Mesendoderm (in vitro differentiated cells): ENCODE measurements around the gene SEC14L1.
"Not testable (repeated sequence)": the region's sequence is repeated elsewhere in the genome, so short reads cannot be mapped to it uniquely, and the experiment has no call there.

Experiments used
- DNase-seq: peaks from one replicate; pipeline ENCODE4 v3.0.0; 2013
- H2AK5ac ChIP-seq: 2 replicates; pipeline ENCODE4 v1.6.1; 2013; ENCODE audit warnings: low read length, inconsistent platforms
- H2BK120ac ChIP-seq: 2 replicates; pipeline ENCODE4 v1.6.1; 2013; ENCODE audit warnings: low read depth, mild to moderate bottlenecking, low read length, moderate library complexity, mixed read lengths
- H2BK15ac ChIP-seq: replicated peaks from 2 replicates; pipeline ENCODE4 v1.6.1; 2013; ENCODE audit warnings: low read depth, mild to moderate bottlenecking, moderate library complexity
- H2BK5ac ChIP-seq: 2 replicates; pipeline ENCODE4 v1.6.1; 2013; ENCODE audit warnings: low read length, inconsistent platforms
- H3K18ac ChIP-seq: 2 replicates; pipeline ENCODE4 v1.6.1; 2013; ENCODE audit warnings: mild to moderate bottlenecking, low read length, mixed read lengths
- H3K23ac ChIP-seq: one replicate; pipeline ENCODE4 v1.6.1; 2013; ENCODE audit warnings: low read length
- H3K27ac ChIP-seq: 2 replicates; pipeline ENCODE4 v1.5.1; 2013; ENCODE audit warnings: low read depth, mild to moderate bottlenecking, inconsistent platforms, low read length, moderate library complexity
- H3K27me3 ChIP-seq: 2 replicates; pipeline ENCODE4 v1.6.1; 2013; ENCODE audit warnings: low read length, control low read depth, mild to moderate bottlenecking, inconsistent platforms; ENCODE audit not compliant: insufficient read depth, poor library complexity
- H3K36me3 ChIP-seq: 2 replicates; pipeline ENCODE4 v1.6.1; 2013; ENCODE audit warnings: low read length, inconsistent platforms; ENCODE audit not compliant: control insufficient read depth, insufficient read depth
- H3K4ac ChIP-seq: one replicate; pipeline ENCODE4 v1.6.1; 2013; ENCODE audit warnings: low read depth, mild to moderate bottlenecking, low read length, moderate library complexity
- H3K4me1 ChIP-seq: 2 replicates; pipeline ENCODE4 v1.6.1; 2013; ENCODE audit warnings: low read depth, low read length, inconsistent platforms; ENCODE audit not compliant: control insufficient read depth
- H3K4me2 ChIP-seq: 2 replicates; pipeline ENCODE4 v1.6.1; 2013; ENCODE audit warnings: low read length
- H3K4me3 ChIP-seq: 2 replicates; pipeline ENCODE4 v1.5.1; 2013; ENCODE audit warnings: mild to moderate bottlenecking, low read length
- H3K56ac ChIP-seq: one replicate; pipeline ENCODE4 v1.6.1; 2013; ENCODE audit warnings: low read length
- H3K79me1 ChIP-seq: 2 replicates; pipeline ENCODE4 v1.6.1; 2013; ENCODE audit warnings: low read length, inconsistent platforms
- H3K79me2 ChIP-seq: 2 replicates; pipeline ENCODE4 v1.6.1; 2013; ENCODE audit warnings: mild to moderate bottlenecking, low read length; ENCODE audit not compliant: control insufficient read depth, insufficient read depth
- H3K9ac ChIP-seq: 2 replicates; pipeline ENCODE4 v1.6.1; 2013; ENCODE audit warnings: low read length, inconsistent platforms
- H4K5ac ChIP-seq: one replicate; pipeline ENCODE4 v1.6.1; 2013; ENCODE audit warnings: low read length
- H4K8ac ChIP-seq: one replicate; pipeline ENCODE4 v1.6.1; 2013; ENCODE audit warnings: low read depth, mild to moderate bottlenecking, control low read depth, low read length, moderate library complexity
- WGBS: extraction: QIAGEN DNeasy Blood & Tissue Kit; methylation state at CpG from one replicate; pipeline ENCODE4 v1.1.7; 2013; ENCODE audit warnings: low lambda C conversion rate, missing lambda C conversion rate; ENCODE audit not compliant: insufficient coverage; ENCODE audit errors: extremely low coverage; 5-methylcytosine and 5-hydroxymethylcytosine counted together

The SEC14L1 gene

DNA sequence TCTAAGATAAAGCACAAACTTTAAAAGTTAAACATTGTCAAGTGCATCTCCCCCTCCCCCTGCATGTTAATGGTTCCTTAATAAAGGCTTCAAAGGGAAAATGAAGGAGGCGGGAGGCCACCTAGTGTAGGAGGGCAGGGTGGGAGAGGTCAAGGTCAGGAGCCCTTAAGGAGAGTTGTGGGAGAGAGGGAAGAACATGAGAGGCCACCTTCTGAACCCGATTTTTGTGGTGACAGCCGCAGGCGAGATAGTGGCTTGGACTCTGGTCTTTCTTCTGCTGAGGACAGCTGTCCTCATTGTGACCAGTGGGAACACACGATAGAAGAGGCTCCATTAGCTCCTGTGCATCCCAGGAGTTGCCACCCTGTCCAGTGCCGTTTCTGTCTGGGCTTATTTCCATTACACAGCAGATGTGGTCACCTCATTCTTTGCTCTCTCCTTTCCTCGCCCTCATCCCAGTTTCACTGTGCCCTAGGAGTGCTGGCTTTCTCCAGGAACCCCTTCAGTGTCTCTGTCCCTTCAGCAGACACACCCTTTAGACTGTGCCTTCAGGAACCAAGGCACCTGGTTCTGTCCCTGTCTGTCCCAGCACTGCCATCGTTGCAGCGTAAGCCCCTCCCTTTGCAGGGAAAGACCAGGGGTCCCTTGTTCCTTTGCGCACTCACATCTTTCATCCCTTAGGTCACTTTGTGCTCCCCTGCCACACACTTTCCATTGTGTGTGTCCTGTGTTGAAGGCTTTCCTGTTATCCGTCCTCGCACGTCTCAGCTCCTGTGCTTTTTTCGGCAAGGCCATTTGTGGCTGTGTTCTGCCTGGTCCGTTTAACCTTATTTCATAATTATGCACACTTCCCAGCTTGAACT is 7.5 kb downstream of the SEC14L1 start:
- H3K27me3 ChIP-seq: no peaks in the 10 kb centered on the region
- H4K8ac ChIP-seq: no peak overlapping the region
- no peak overlapping the region for H2AK5ac ChIP-seq
- H4K5ac ChIP-seq: no peak overlapping the region
- no peaks in the 10 kb centered on the region for H3K36me3 ChIP-seq
- H3K27ac ChIP-seq: no peak overlapping the region
- no peak overlapping the region for H3K4me2 ChIP-seq
- no CpG with 5 or more reads among the region's 15 CpGs for WGBS
- H3K79me2 ChIP-seq: no peaks in the 10 kb centered on the region
- H3K56ac ChIP-seq: no peak overlapping the region
- H3K4ac ChIP-seq: no peak overlapping the region
- no peak overlapping the region for H2BK5ac ChIP-seq
- H3K4me1 ChIP-seq: no peaks in the 10 kb centered on the region
- H3K9ac ChIP-seq: no peak overlapping the region
- no peak for DNase-seq
- no peak overlapping the region for H3K23ac ChIP-seq
- no peak overlapping the region for H2BK15ac ChIP-seq
- H3K79me1 ChIP-seq: peaks cover 11% of the 10 kb centered on the region
- no peak overlapping the region for H3K4me3 ChIP-seq
- H3K18ac ChIP-seq: no peak overlapping the region
- no peak overlapping the region for H2BK120ac ChIP-seq

DNA sequence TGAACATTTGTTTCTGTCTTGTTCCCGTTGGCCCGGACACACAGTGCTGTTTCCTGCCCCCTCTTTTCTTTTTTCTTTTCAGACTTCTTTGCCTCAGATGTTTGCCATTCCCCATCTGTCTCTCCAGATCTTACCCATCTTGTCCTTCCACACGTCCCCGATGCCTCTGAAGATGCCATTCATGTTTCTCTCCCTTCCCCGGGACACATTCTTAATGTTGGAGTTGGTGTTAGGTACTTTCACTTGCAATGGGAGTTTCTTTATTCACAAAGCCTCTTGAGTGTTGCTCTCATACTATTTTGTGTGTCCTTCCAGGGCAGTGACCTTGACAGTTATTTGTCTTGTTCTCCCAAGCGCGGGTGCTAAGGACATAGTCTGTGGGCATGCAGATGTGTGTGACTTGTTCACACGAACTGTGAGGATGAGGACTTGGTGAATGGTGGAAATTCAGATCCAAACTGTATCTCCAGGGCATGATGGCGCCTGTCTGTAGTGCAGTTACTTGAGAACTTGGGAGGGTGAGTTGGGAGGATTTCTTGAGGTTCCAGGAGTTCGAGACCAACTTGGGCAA is 8.3 kb downstream of the SEC14L1 start:
- Histone ChIP-seq H3K27me3 (no peaks in the 10 kb centered on the region), H4K8ac (no peak overlapping the region), H2BK15ac (no peak overlapping the region), H2BK120ac (no peak overlapping the region), H3K4me1 (no peaks in the 10 kb centered on the region), H3K79me2 (no peaks in the 10 kb centered on the region), H3K9ac (no peak overlapping the region), H3K4me2 (no peak overlapping the region), H3K4me3 (no peak overlapping the region), H3K4ac (no peak overlapping the region), H3K36me3 (no peaks in the 10 kb centered on the region), H3K79me1 (peaks cover 13% of the 10 kb centered on the region), H3K23ac (no peak overlapping the region), H4K5ac (no peak overlapping the region), H3K18ac (no peak overlapping the region), H3K56ac (no peak overlapping the region), H2AK5ac (no peak overlapping the region), H2BK5ac (no peak overlapping the region), H3K27ac (no peak overlapping the region)
- no CpG with 5 or more reads among the region's 10 CpGs for WGBS
- no peak for DNase-seq

DNA sequence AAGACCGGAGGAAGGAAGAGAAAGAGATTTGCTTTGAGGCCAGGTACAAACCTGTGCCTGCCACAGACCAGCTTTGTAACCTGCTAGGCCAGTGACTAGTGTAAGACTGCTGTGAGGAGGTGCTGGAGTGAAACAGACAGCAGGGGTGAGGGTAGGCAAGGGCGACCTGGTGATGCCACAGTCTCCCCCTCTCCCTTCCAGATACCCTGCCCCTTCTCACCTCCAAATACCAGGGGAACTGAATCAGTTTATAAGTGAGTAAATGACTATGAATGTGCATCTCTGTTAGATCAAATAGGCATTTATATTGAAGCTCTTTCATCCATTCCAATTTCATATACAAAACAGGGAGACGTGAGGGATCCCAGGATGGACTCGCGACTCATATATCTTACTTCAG is 9.4 kb downstream of the SEC14L1 start:
- no peak overlapping the region for H3K56ac ChIP-seq
- no peak overlapping the region for H3K4me2 ChIP-seq
- H2BK5ac ChIP-seq: no peak overlapping the region
- H2AK5ac ChIP-seq: no peak overlapping the region
- no peaks in the 10 kb centered on the region for H3K36me3 ChIP-seq
- WGBS: no CpG with 5 or more reads among the region's 5 CpGs
- no peak overlapping the region for H2BK15ac ChIP-seq
- peaks cover 13% of the 10 kb centered on the region for H3K79me1 ChIP-seq
- no peak for DNase-seq
- H3K9ac ChIP-seq: no peak overlapping the region
- H3K18ac ChIP-seq: no peak overlapping the region
- no peak overlapping the region for H3K4me3 ChIP-seq
- H3K4me1 ChIP-seq: no peaks in the 10 kb centered on the region
- H3K23ac ChIP-seq: no peak overlapping the region
- no peak overlapping the region for H4K5ac ChIP-seq
- H3K79me2 ChIP-seq: no peaks in the 10 kb centered on the region
- H2BK120ac ChIP-seq: no peak overlapping the region
- H3K4ac ChIP-seq: no peak overlapping the region
- no peak overlapping the region for H4K8ac ChIP-seq
- no peak overlapping the region for H3K27ac ChIP-seq
- H3K27me3 ChIP-seq: no peaks in the 10 kb centered on the region

DNA sequence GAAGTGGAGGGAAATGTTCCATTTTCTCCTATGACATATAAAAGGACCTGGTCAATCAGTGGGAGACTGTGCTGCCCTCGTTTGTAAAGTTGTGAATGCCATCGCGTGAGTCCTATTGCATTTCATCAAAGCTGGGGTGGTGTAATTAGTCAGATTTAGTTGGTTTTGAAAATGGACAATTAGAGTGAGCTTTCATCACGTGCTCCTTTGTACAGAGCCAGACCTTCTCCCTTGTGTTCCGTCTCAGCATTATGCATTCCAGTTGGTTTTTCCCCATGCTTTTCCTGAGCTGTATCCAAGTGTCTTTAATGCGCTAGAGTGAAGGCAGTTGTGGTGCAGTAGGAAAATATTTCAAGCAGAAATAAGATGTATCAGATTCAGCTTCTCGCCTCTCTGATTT is 10.4 kb downstream of the SEC14L1 start:
- H3K9ac ChIP-seq: no peak overlapping the region
- H3K27me3 ChIP-seq: no peaks in the 10 kb centered on the region
- no peak for DNase-seq
- no peak overlapping the region for H3K4me2 ChIP-seq
- H3K4me3 ChIP-seq: no peak overlapping the region
- no peaks in the 10 kb centered on the region for H3K79me2 ChIP-seq
- no peak overlapping the region for H3K23ac ChIP-seq
- WGBS: no CpG with 5 or more reads among the region's 7 CpGs
- H3K18ac ChIP-seq: no peak overlapping the region
- H3K27ac ChIP-seq: no peak overlapping the region
- H3K79me1 ChIP-seq: peaks cover 12% of the 10 kb centered on the region
- H3K36me3 ChIP-seq: no peaks in the 10 kb centered on the region
- H4K8ac ChIP-seq: no peak overlapping the region
- no peak overlapping the region for H2BK120ac ChIP-seq
- no peak overlapping the region for H2BK15ac ChIP-seq
- no peaks in the 10 kb centered on the region for H3K4me1 ChIP-seq
- no peak overlapping the region for H3K56ac ChIP-seq
- H2BK5ac ChIP-seq: no peak overlapping the region
- no peak overlapping the region for H2AK5ac ChIP-seq
- H4K5ac ChIP-seq: no peak overlapping the region
- H3K4ac ChIP-seq: no peak overlapping the region

DNA sequence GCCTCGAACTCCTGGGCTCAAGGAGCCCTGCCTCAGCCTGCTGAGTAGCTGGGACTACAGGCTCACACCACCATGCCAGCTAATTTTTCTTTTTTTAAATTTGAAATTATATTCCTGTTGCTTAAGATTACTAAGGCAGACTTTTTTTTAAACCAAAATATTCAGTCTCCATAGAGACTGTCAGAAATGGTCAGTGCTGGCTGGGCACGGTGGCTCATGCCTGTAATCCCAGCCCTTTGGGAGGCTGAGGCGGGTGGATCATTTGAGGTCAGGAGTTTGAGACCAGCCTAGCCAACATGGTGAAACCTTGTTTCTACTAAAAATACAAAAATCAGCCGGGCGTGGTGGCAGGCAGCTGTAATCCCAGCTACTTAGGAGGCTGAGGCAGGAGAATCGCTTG is 11.3 kb downstream of the SEC14L1 start:
- H2BK5ac ChIP-seq, H3K4me3 ChIP-seq, H3K23ac ChIP-seq, H3K9ac ChIP-seq, H3K4ac ChIP-seq, H2AK5ac ChIP-seq, H3K4me2 ChIP-seq, H3K56ac ChIP-seq, H4K5ac ChIP-seq, H3K18ac ChIP-seq, H3K79me2 ChIP-seq, H4K8ac ChIP-seq, H3K27ac ChIP-seq, H3K27me3 ChIP-seq, H3K36me3 ChIP-seq, H2BK15ac ChIP-seq, DNase-seq, H2BK120ac ChIP-seq, H3K4me1 ChIP-seq: not testable (repeated sequence)
- WGBS: no CpG with 5 or more reads among the region's 6 CpGs
- peaks cover 11% of the 10 kb centered on the region for H3K79me1 ChIP-seq
